Central memory CD8-positive, alpha-beta T cell (primary cell): Measurements from ENCODE around the gene SMIM5.
A peak's percentile ranks its signal among the peaks of the same experiment; 100 is the strongest.

Source experiments
- ATAC-seq: fragments of 150-1000 bp; cut with Tn5 transposase; replicated peaks from 2 replicates; pipeline ENCODE4 v1.10.0; 2022; ENCODE audit warnings: mild to moderate bottlenecking, moderate FRiP score, moderate number of reproducible peaks; ENCODE audit not compliant: poor library complexity, severe bottlenecking; ENCODE audit errors: extremely low read depth
- DNase-seq, 2 donors: peaks; one replicate each; pipeline ENCODE4 v3.0.0; 2021; ENCODE audit warnings: low spot score in 2 of 2
- H3K27ac Mint-ChIP-seq: one replicate; pipeline ENCODE4 v1.8.0; 2022; ENCODE audit warnings: low read depth, mild to moderate bottlenecking, moderate library complexity, mixed read lengths
- H3K27me3 Mint-ChIP-seq: one replicate; pipeline ENCODE4 v1.8.0; 2022; ENCODE audit warnings: mixed read lengths
- H3K36me3 Mint-ChIP-seq: one replicate; pipeline ENCODE4 v1.8.0; 2022; ENCODE audit warnings: mild to moderate bottlenecking, moderate library complexity, mixed read lengths; ENCODE audit not compliant: insufficient read depth
- H3K4me1 Mint-ChIP-seq: one replicate; pipeline ENCODE4 v1.8.0; 2022; ENCODE audit warnings: mixed read lengths
- H3K4me3 Mint-ChIP-seq: one replicate; pipeline ENCODE4 v1.8.0; 2022; ENCODE audit warnings: mild to moderate bottlenecking, moderate library complexity, mixed read lengths
- H3K9me3 Mint-ChIP-seq: one replicate; pipeline ENCODE4 v1.8.0; 2022; ENCODE audit warnings: mixed read lengths

Gene SMIM5

GRCh38 chr17:75679706-75680211 lies 46.5 kb downstream of the SMIM5 start:
- ATAC-seq: no peak
- DNase-seq: no peak
- Mint-ChIP-seq H3K36me3 (peaks cover 37% of the 10 kb centered on the region), H3K9me3 (no peaks in the 10 kb centered on the region), H3K4me3 (no peak overlapping the region), H3K4me1 (peaks cover 19% of the 10 kb centered on the region), H3K27ac (no peak overlapping the region), H3K27me3 (no peaks in the 10 kb centered on the region)

GRCh38 chr17:75680431-75680830 lies 47.2 kb downstream of the SMIM5 start:
- ATAC-seq (no peak), DNase-seq (no peak)
- no peaks in the 10 kb centered on the region for H3K27me3 Mint-ChIP-seq
- no peak overlapping the region for H3K4me3 Mint-ChIP-seq
- no peaks in the 10 kb centered on the region for H3K9me3 Mint-ChIP-seq
- peaks cover 36% of the 10 kb centered on the region for H3K36me3 Mint-ChIP-seq
- H3K4me1 Mint-ChIP-seq: peaks cover 20% of the 10 kb centered on the region
- no peak overlapping the region for H3K27ac Mint-ChIP-seq

GRCh38 chr17:75681289-75681688 lies 48.1 kb downstream of the SMIM5 start:
- no peaks in the 10 kb centered on the region for H3K9me3 Mint-ChIP-seq
- H3K27ac Mint-ChIP-seq: no peak overlapping the region
- H3K36me3 Mint-ChIP-seq: peaks cover 36% of the 10 kb centered on the region
- no peaks in the 10 kb centered on the region for H3K27me3 Mint-ChIP-seq
- ATAC-seq: no peak
- peaks cover 27% of the 10 kb centered on the region for H3K4me1 Mint-ChIP-seq
- no peak overlapping the region for H3K4me3 Mint-ChIP-seq
- no peak for DNase-seq

- no peaks in the 10 kb centered on the region for H3K27me3 Mint-ChIP-seq
- peaks cover 42% of the 10 kb centered on the region for H3K4me1 Mint-ChIP-seq
- H3K36me3 Mint-ChIP-seq: peaks cover 35% of the 10 kb centered on the region
- no peak overlapping the region for H3K27ac Mint-ChIP-seq
- no peak for DNase-seq
- no peak for ATAC-seq
- H3K9me3 Mint-ChIP-seq: no peaks in the 10 kb centered on the region
- no peak overlapping the region for H3K4me3 Mint-ChIP-seq
Measured at GRCh38 chr17:75683583-75683982, 50.3 kb downstream of the SMIM5 start.

- Mint-ChIP-seq H3K27ac (no peak overlapping the region), H3K9me3 (no peaks in the 10 kb centered on the region), H3K36me3 (peaks cover 32% of the 10 kb centered on the region), H3K4me1 (peaks cover 49% of the 10 kb centered on the region), H3K27me3 (no peaks in the 10 kb centered on the region), H3K4me3 (no peak overlapping the region)
- DNase-seq (no peak), ATAC-seq (no peak)
Measured at GRCh38 chr17:75684249-75684648, 51.0 kb downstream of the SMIM5 start.

GRCh38 chr17:75684924-75685323 lies 51.7 kb downstream of the SMIM5 start:
- DNase-seq (no peak), ATAC-seq (no peak)
- H3K36me3 Mint-ChIP-seq: peaks cover 29% of the 10 kb centered on the region
- H3K4me1 Mint-ChIP-seq: peaks cover 56% of the 10 kb centered on the region
- peak overlapping the region; percentile 22 for H3K27ac Mint-ChIP-seq
- H3K4me3 Mint-ChIP-seq: no peak overlapping the region
- H3K27me3 Mint-ChIP-seq: no peaks in the 10 kb centered on the region
- no peaks in the 10 kb centered on the region for H3K9me3 Mint-ChIP-seq

GRCh38 chr17:75685499-75685898 lies 52.3 kb downstream of the SMIM5 start:
- H3K4me3 Mint-ChIP-seq: no peak overlapping the region
- H3K36me3 Mint-ChIP-seq: peaks cover 26% of the 10 kb centered on the region
- ATAC-seq: no peak
- no peak for DNase-seq
- peak overlapping the region; percentile 22 for H3K27ac Mint-ChIP-seq
- peaks cover 59% of the 10 kb centered on the region for H3K4me1 Mint-ChIP-seq
- no peaks in the 10 kb centered on the region for H3K9me3 Mint-ChIP-seq
- H3K27me3 Mint-ChIP-seq: no peaks in the 10 kb centered on the region

GRCh38 chr17:75688209-75688825 lies 55.1 kb downstream of the SMIM5 start:
- ATAC-seq: no peak
- Mint-ChIP-seq H3K9me3 (no peaks in the 10 kb centered on the region), H3K4me1 (peaks cover 76% of the 10 kb centered on the region), H3K36me3 (peaks cover 31% of the 10 kb centered on the region), H3K4me3 (no peak overlapping the region), H3K27ac (peak overlapping the region; percentile 63), H3K27me3 (no peaks in the 10 kb centered on the region)
- no peak for DNase-seq

- peaks cover 64% of the 10 kb centered on the region for H3K4me1 Mint-ChIP-seq
- no peak overlapping the region for H3K4me3 Mint-ChIP-seq
- peak overlapping the region; percentile 63 for H3K27ac Mint-ChIP-seq
Measured at GRCh38 chr17:75689441-75689873, 56.2 kb downstream of the SMIM5 start.

More at GRCh38 chr17:75689441-75689873, 56.2 kb downstream of the SMIM5 start:
- peak; percentile 89 for ATAC-seq
- Mint-ChIP-seq H3K27me3 (no peaks in the 10 kb centered on the region), H3K9me3 (no peaks in the 10 kb centered on the region), H3K36me3 (peaks cover 35% of the 10 kb centered on the region)
- peak in 1 of 2 donors; percentile 33 for DNase-seq
